Left forelimb (tissue), 1 donor: ENCODE measurements around the gene ACOXL.

Experiments used
- DNase-seq: peaks from one replicate; pipeline ENCODE4 v3.0.0-alpha.2; 2018; ENCODE audit warnings: low spot score

The ACOXL gene

DNA sequence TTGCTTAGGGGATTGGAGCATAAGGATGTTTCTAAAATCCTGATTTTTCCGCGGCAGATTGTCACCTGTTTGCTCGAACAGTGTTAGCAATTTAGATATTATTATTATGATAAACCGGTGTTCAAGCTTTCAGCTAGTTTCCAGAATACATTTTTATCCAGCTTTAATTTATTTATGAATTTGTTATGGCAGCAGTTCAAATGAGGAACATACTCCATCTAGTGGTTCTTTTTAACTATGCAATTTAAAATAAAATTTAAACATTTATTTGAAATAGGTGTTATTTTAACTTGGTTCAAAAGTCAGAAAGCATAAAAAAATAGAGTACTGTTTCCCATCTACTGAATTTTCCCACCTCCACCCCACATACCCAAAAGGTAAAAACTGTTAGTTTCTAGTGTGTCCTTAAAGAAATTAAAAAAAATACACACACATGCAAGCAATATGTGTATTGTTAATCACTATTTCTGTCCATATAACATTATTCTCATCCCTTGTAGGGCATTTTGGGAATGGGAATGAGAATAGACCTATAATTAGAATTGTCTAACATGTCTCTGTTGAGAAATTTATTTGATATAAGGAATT, 23.2 kb downstream of the ACOXL start:
- no peak for DNase-seq

GRCh38 chr2:110759411-110759810, 27.0 kb downstream of the ACOXL start:
- no peak for DNase-seq

DNA sequence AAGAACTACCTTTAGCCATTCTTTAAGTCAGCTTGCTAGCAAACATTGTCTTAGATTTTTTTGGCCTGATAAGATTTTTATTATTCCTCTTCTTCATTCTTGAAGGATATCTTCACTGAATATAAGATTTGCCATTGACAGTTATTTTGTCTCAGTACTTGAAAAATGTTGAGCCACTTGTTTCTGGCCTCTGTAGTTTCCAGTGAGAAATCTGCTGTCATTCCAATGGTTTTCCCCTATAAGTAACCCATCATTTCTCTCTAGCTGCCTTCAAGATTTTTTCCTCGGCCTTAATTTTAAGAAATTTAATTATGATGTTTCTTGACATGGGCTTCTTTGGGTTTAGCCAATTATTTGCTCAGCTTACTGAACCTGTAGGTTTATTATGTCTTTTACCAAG, 32.6 kb downstream of the ACOXL start:
- no peak for DNase-seq

GRCh38 chr2:110766291-110766690, 33.9 kb downstream of the ACOXL start:
- no peak for DNase-seq

DNA sequence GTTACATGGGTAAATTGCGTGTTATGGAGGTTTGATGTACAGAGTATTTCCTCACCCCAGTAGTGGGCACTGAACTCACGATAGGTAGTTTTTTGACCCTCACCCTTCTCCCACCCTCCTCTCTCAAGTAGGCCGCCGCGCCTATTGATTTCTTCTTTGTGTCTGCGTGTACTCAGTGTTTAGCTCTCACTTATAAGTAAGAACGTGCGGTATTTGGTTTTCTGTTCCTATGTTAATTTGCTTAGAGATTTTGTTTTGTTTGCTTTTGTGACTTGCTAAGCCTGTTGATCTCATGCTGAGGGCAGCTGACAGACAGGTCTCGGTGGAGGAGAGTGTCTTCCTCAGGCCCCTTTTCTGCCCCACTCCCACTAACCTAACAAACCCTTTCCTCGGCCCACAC, 36.2 kb downstream of the ACOXL start:
- no peak for DNase-seq

- DNase-seq: no peak
Observed at GRCh38 chr2:110770404-110770958, 38.1 kb downstream of the ACOXL start.

- peak; percentile 76 for DNase-seq
Observed at GRCh38 chr2:110770959-110771431, 38.6 kb downstream of the ACOXL start.

DNA sequence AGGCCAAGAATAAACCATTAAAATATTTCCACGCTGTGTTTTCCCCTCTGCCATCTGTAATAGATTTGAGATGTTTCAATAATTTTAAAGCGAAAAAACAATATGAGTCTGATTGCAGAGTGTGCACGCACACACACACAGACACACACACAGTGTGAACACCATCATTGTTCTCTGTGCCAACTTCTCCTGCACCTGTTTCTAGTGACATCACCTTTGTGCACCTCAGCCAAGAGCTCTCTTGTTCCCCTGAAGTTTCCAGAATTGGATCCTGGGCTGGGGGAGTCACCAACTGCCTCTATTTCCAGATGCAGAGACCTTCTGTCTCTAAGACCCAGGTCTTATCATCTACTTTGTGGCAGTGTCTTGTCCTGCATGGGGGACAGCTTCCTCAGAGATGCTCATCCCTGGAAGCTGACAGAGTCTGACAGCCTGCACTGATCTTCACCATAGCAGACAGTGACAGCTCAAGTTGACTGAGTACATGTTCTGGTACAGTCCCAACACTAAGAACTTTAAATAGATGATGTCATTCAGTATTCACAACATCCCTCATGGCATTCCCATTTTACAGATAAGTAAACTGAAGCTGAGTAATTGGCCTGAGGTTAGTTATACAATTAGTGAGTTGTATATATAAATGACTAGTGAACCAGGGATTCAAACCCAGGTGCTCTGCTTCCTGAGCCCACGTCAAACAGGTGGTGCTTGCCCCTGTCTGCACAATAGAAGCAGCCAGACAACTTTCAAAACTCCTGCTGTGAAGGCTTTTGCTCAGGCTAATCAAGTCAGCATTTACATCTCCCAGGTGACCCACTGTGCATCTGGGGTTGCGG, 39.4 kb downstream of the ACOXL start:
- no peak for DNase-seq

GRCh38 chr2:110772383-110772755, 40.0 kb downstream of the ACOXL start:
- no peak for DNase-seq

DNA sequence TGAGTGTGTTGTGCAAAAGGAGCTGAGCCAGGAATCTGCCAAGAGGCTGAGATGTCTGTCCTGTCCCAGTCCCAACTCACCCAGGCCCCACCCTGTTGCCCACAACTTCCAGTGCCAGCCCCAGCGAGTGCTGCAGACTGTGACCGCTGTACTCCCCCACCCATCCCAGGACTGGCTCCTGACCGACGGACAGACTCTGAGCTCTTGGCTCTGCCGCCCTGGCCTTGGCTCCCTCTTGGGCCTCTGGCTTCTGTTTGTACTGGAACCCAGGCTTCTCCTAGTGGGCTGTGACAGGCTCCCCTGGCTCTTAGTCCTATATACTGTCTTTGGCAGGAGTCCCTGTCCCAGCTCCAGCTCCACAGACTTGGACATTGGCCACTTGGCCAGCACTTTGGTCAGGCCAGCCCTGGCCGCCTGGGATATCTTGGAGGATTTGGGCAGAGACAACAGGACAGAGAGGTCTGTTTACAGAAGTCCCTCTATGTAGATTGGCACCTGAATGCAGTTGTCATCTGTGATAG, 41.1 kb downstream of the ACOXL start:
- DNase-seq: peak; percentile 74

DNA sequence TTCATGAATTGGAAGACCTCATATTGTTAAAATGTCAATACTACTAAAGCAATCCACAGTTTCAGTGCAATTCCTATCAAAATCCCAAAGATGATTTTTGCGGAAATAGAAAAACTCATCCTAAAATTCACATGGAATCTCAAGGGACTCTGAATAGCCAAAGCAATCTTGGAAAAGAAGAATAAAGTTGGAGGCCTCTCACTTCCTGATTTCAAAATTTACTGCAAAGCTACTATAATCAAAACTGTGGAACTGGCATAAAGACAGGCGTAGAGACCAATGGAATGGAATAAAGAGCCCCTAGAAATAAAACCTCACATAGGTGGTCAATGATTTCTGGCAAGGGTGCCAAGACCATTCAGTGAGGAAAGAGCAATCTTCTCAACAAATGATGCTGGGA, 42.3 kb downstream of the ACOXL start:
- no peak for DNase-seq

- no peak for DNase-seq
Observed at GRCh38 chr2:110777531-110778311, 45.3 kb downstream of the ACOXL start.

DNA sequence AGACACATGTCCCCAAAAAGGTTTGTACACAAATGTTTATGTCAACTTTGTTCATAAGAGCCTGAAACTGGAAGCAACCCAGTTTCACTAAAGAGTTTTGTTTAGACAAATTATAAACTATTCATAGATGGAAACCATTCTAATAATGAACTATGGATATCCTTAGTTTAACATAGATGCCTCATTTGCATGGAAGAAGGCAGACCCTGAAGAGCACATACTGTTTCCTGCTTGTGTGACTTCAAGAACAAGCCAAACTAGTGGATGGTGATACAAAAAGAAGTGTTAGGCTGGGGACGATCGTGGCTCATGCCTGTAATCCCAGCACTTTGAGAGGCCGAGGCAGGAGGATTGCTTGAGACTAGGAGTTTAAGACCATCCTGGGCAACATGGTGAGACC, 48.1 kb downstream of the ACOXL start:
- DNase-seq: no peak

GRCh38 chr2:110783196-110783873, 51.0 kb downstream of the ACOXL start:
- no peak for DNase-seq

DNA sequence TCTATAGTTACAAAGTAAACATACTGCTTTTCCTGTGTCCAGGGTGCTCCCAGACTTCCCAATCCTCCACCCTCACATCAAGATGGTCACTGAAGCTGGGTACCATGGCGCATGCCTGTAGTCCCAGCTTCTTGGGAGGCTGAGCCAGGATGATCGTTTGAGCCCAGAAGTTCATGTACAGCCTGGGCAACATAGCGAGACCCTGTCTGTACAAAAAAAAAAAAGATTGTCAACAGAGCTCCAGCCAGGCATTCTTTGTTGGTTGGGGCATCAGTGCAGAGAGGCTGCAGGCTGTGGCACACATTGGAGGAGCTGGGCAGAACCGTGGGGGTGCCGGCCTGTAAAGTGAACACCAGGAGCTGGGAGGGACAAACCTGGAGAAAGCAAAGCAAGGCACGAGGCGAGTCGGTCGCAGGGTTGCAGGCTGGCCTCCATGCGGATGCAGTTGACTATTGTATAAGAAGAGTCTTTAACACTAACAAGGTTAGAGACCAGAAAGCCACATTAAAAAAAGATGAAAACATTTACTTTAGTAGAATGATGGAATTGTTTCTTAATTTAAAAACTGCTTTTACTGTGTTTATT, 51.8 kb downstream of the ACOXL start:
- no peak for DNase-seq

GRCh38 chr2:110785439-110785838, 53.1 kb downstream of the ACOXL start:
- no peak for DNase-seq

GRCh38 chr2:110788976-110789375, 56.6 kb downstream of the ACOXL start:
- no peak for DNase-seq

GRCh38 chr2:110789706-110790105, 57.3 kb downstream of the ACOXL start:
- no peak for DNase-seq

GRCh38 chr2:110790907-110791306, 58.5 kb downstream of the ACOXL start:
- no peak for DNase-seq

DNA sequence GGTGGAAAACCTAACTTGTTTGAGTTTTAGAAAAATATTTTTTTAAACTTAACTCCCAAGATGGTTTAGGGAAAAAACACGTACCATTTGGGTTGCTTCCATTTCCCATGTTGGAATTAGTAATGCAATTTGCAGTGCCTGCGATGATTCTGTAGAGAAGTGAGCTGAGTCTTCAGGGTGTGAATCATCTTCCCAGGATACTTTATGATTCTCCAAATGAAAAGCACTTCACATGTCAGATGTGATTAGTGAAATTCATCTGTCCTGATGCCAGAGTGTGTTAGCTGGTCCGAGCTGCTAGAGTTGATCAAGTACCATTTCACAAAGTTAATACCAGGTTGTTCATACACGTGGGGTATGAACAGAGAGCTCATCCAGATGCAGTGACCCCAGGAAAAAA, 59.1 kb downstream of the ACOXL start:
- no peak for DNase-seq

DNA sequence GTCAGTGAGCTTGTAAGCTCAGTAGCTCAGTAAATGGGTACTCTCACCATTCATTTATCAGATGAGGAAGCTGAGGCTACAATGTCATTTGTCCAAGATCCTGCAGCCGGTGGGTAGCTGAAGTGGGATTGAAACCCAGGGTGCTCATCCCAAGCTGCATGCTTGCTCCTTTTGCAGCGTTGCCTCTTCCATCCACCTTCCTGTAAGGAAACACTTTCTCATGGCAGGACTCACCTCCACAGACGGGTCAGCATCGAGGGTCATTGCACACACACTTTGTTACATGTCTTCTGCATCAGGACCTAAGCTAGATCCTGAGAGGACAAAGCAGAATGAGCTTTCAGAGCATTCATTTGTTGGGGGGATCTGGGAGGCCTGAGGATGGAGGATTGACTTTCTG, 60.7 kb downstream of the ACOXL start:
- DNase-seq: no peak
